CD14-positive monocyte (primary cell): Measurements from ENCODE around the gene RHBDL1. TPM values are rescaled to one million over a fixed set of nuclear protein-coding genes. Genes with fewer than 3 reads are reported as not detected.

Source experiments
- DNase-seq, 3 donors: peaks; one replicate each; pipeline ENCODE4 v3.0.0-alpha.2; 2011 to 2022
- H2AFZ ChIP-seq: 2 replicates; pipeline ENCODE4 v1.6.0; 2012; ENCODE audit warnings: mild to moderate bottlenecking, low read depth, low read length, inconsistent platforms; ENCODE audit not compliant: insufficient read depth, poor library complexity, severe bottlenecking
- H3K27ac ChIP-seq, 2 donors: 1 replicate in 1 of 2; 2 replicates in 1 of 2; pipeline ENCODE4 v1.5.1; 2012 to 2013; ENCODE audit warnings: low read length in 2 of 2, control low read depth in 1 of 2, inconsistent platforms in 1 of 2, low read depth in 1 of 2, mild to moderate bottlenecking in 1 of 2
- H3K27me3 ChIP-seq, 2 donors: one replicate each; pipeline versions ENCODE4 v1.6.0 to v1.6.1; 2011 to 2013; ENCODE audit warnings: low read length in 2 of 2; ENCODE audit not compliant: control insufficient read depth in 2 of 2, insufficient read depth in 2 of 2
- H3K36me3 ChIP-seq, 2 donors: replicated peaks in 1 of 2; 1 replicate in 1 of 2; 2 replicates in 1 of 2; pipeline versions ENCODE4 v1.5.1 to v1.6.1; 2012 to 2013; ENCODE audit warnings: low read length in 2 of 2, control low read depth in 1 of 2, inconsistent platforms in 1 of 2, mild to moderate bottlenecking in 1 of 2; ENCODE audit not compliant: insufficient read depth in 2 of 2, control insufficient read depth in 1 of 2
- H3K4me1 ChIP-seq, 2 donors: 1 replicate in 1 of 2; 2 replicates in 1 of 2; pipeline versions ENCODE4 v1.5.1 to v1.6.1; 2012 to 2013; ENCODE audit warnings: low read length in 2 of 2, control low read depth in 1 of 2, inconsistent platforms in 1 of 2, mild to moderate bottlenecking in 1 of 2, moderate library complexity in 1 of 2; ENCODE audit not compliant: insufficient read depth in 2 of 2, control insufficient read depth in 1 of 2
- H3K4me2 ChIP-seq: replicated peaks from 2 replicates; pipeline ENCODE3; 2012; ENCODE audit warnings: low read length, moderate library complexity, mild to moderate bottlenecking; ENCODE audit not compliant: poor library complexity, severe bottlenecking; ENCODE audit errors: extremely low read depth
- H3K4me3 ChIP-seq, 3 experiments: fragments of 200-600 bp in 1 of 3; sonication (generic) in 1 of 3; replicated peaks in 1 of 3; 1 replicate in 2 of 3; 2 replicates in 1 of 3; pipeline ENCODE4 v1.5.1; 2011 to 2013; ENCODE audit warnings: low read length in 3 of 3, mild to moderate bottlenecking in 3 of 3, control low read depth in 2 of 3, low read depth in 2 of 3, inconsistent platforms in 1 of 3, moderate library complexity in 1 of 3
- H3K79me2 ChIP-seq: 2 replicates; pipeline ENCODE4 v1.6.0; 2012; ENCODE audit warnings: mild to moderate bottlenecking, control low read depth, inconsistent platforms, low read length, moderate library complexity; ENCODE audit not compliant: insufficient read depth
- H3K9ac ChIP-seq: 2 replicates; pipeline ENCODE4 v1.6.0; 2017; ENCODE audit warnings: low read length, mild to moderate bottlenecking; ENCODE audit not compliant: insufficient read depth, poor library complexity, severe bottlenecking
- H3K9me3 ChIP-seq, 2 donors: replicated peaks in 1 of 2; 1 replicate in 1 of 2; 2 replicates in 1 of 2; pipeline versions ENCODE4 v1.5.1 to v1.6.1; 2012 to 2013; ENCODE audit warnings: low read length in 2 of 2, control low read depth in 1 of 2; ENCODE audit not compliant: control insufficient read depth in 1 of 2, insufficient read depth in 1 of 2
- H4K20me1 ChIP-seq: 2 replicates; pipeline ENCODE4 v1.6.0; 2012; ENCODE audit warnings: mild to moderate bottlenecking, low read length, control low read depth, moderate library complexity; ENCODE audit not compliant: insufficient read depth
- H3K27ac Mint-ChIP-seq, 7 donors: one replicate each; pipeline ENCODE4 v1.8.0; 2020; ENCODE audit warnings: mild to moderate bottlenecking in 7 of 7, mixed read lengths in 7 of 7, moderate library complexity in 6 of 7, inconsistent platforms in 2 of 7
- H3K27me3 Mint-ChIP-seq, 3 donors: one replicate each; pipeline ENCODE4 v1.8.0; 2021 to 2022; ENCODE audit warnings: low read depth in 3 of 3, mild to moderate bottlenecking in 3 of 3, mixed read lengths in 3 of 3, moderate library complexity in 3 of 3, inconsistent platforms in 1 of 3
- H3K36me3 Mint-ChIP-seq, 2 donors: one replicate each; pipeline ENCODE4 v1.8.0; 2020; ENCODE audit warnings: mixed read lengths in 2 of 2, inconsistent platforms in 1 of 2, mild to moderate bottlenecking in 1 of 2
- H3K4me1 Mint-ChIP-seq: one replicate; pipeline ENCODE4 v1.8.0; 2020; ENCODE audit warnings: mild to moderate bottlenecking, mixed read lengths
- H3K4me3 Mint-ChIP-seq, 2 donors: one replicate each; pipeline ENCODE4 v1.8.0; 2020; ENCODE audit warnings: mild to moderate bottlenecking in 2 of 2, mixed read lengths in 2 of 2, moderate library complexity in 1 of 2
- H3K9me3 Mint-ChIP-seq, 7 donors: one replicate each; pipeline ENCODE4 v1.8.0; 2020 to 2022; ENCODE audit warnings: mixed read lengths in 7 of 7, mild to moderate bottlenecking in 6 of 7, moderate library complexity in 6 of 7, inconsistent platforms in 2 of 7
- WGBS: methylation state at CpG from one replicate; pipeline ENCODE4 v1.1.5; 2013; ENCODE audit warnings: missing lambda C conversion rate; ENCODE audit not compliant: insufficient coverage; 5-methylcytosine and 5-hydroxymethylcytosine counted together
- intact Hi-C, 2 donors: fragments of 100-400 bp; cut with micrococcal nuclease; formaldehyde crosslinking; loops; one replicate each; pipeline versions ENCODE4 v1.15.0 to v1.15.1; 2023
- polyA plus RNA-seq, 3 donors: library from polyadenylated mRNA; depleted of rRNA in 1 of 3; unstranded in 2 of 3; stranded (reverse) in 1 of 3; fragments of 300-500 nt in 2 of 3; fragments of >200 nt in 1 of 3; fragmentation: Illumina TruSeq in 2 of 3; gene quantifications; 1 replicate in 2 of 3; 2 replicates in 1 of 3; pipeline ENCODE4 v1.2.3, GENCODE V29; 2012 to 2021
- TF ChIP-seq, protein P1 (sequence below): fragments of 200-600 bp; IDR thresholded peaks from one replicate; pipeline ENCODE4 v1.8.0; 2022; ENCODE audit warnings: antibody characterized with exemption, mild to moderate bottlenecking

Gene RHBDL1
- polyA plus RNA-seq, 3 donors: 1.3 TPM; not detected in 2

- H4K20me1 ChIP-seq: peaks cover 20% of the 10 kb centered on the region
- H3K4me3 ChIP-seq: peak within 1 kb of the TSS; percentile 51 to 88 (median 54)
- H3K4me1 ChIP-seq: peaks cover 20 to 32% of the 10 kb centered on the region in 2 donors
- intact Hi-C loops: no loop called here
- peak within 1 kb of the TSS; percentile 79 to 87 for H3K4me3 Mint-ChIP-seq
- peaks cover 14% of the 10 kb centered on the region for H3K4me1 Mint-ChIP-seq
- peak within 1 kb of the TSS in 2 of 7 donors; percentile 30 to 61 for H3K27ac Mint-ChIP-seq
- peak within 1 kb of the TSS in 1 of 2 donors; percentile 36 for H3K27ac ChIP-seq
- H3K36me3 ChIP-seq: no peaks in the 10 kb centered on the region
- H3K27me3 Mint-ChIP-seq: peaks cover 41 to 56% (median 41%) of the 10 kb centered on the region in 3 donors
- peak; percentile 56 to 62 (median 58) for DNase-seq
- peaks cover 0 to 3% (median 0%) of the 10 kb centered on the region in 7 donors for H3K9me3 Mint-ChIP-seq
- TF ChIP-seq, protein P1, sequence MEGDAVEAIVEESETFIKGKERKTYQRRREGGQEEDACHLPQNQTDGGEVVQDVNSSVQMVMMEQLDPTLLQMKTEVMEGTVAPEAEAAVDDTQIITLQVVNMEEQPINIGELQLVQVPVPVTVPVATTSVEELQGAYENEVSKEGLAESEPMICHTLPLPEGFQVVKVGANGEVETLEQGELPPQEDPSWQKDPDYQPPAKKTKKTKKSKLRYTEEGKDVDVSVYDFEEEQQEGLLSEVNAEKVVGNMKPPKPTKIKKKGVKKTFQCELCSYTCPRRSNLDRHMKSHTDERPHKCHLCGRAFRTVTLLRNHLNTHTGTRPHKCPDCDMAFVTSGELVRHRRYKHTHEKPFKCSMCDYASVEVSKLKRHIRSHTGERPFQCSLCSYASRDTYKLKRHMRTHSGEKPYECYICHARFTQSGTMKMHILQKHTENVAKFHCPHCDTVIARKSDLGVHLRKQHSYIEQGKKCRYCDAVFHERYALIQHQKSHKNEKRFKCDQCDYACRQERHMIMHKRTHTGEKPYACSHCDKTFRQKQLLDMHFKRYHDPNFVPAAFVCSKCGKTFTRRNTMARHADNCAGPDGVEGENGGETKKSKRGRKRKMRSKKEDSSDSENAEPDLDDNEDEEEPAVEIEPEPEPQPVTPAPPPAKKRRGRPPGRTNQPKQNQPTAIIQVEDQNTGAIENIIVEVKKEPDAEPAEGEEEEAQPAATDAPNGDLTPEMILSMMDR: no peak
- peak within 1 kb of the TSS; percentile 100 for H2AFZ ChIP-seq
- peak within 1 kb of the TSS; percentile 72 for H3K9ac ChIP-seq
- peak within 1 kb of the TSS; percentile 100 for H3K4me2 ChIP-seq
- peaks cover 4 to 5% of the 10 kb centered on the region in 2 donors for H3K9me3 ChIP-seq
- WGBS: 9% methylated on average over 106 of the region's 106 CpGs
- peaks cover 7 to 54% of the 10 kb centered on the region in 2 donors for H3K27me3 ChIP-seq
- H3K36me3 Mint-ChIP-seq: peaks cover 5 to 7% of the 10 kb centered on the region in 2 donors
- H3K79me2 ChIP-seq: no peaks in the 10 kb centered on the region
Observed at GRCh38 chr16:720990-721764, 45.7 kb downstream of the RHBDL1 start, which contains the start of gene ANTKMT. Gene ANTKMT, plus strand, starts transcription at chr16:721146. Its CDS starts 129 bp downstream, at chr16:721275.

GRCh38 chr16:721765-722540, 46.5 kb downstream of the RHBDL1 start:
- intact Hi-C loops: no loop called here
- Mint-ChIP-seq H3K27ac (no peak overlapping the region), H3K27me3 (peaks cover 33 to 54% (median 42%) of the 10 kb centered on the region in 3 donors), H3K9me3 (peaks cover 0 to 1% (median 0%) of the 10 kb centered on the region in 7 donors), H3K4me3 (peak overlapping the region; percentile 35 to 69), H3K4me1 (peaks cover 14% of the 10 kb centered on the region), H3K36me3 (peaks cover 4 to 5% of the 10 kb centered on the region in 2 donors)
- DNase-seq: no peak
- Histone ChIP-seq H2AFZ (no peak overlapping the region), H3K27ac (no peak overlapping the region), H3K27me3 (peaks cover 3 to 52% of the 10 kb centered on the region in 2 donors), H3K36me3 (no peaks in the 10 kb centered on the region), H3K4me1 (peaks cover 22 to 36% of the 10 kb centered on the region in 2 donors), H4K20me1 (peaks cover 20% of the 10 kb centered on the region), H3K4me2 (peak overlapping the region; percentile 100), H3K79me2 (no peaks in the 10 kb centered on the region), H3K4me3 (peak overlapping the region; percentile 16 to 88 (median 54)), H3K9ac (peak overlapping the region; percentile 72), H3K9me3 (no peaks in the 10 kb centered on the region)
- 89% methylated on average over 47 of the region's 51 CpGs for WGBS
- TF ChIP-seq, protein P1: no peak
